ENCODE data around the gene GRB2.
"Not testable (repeated sequence)": the region's sequence is repeated elsewhere in the genome, so short reads cannot be mapped to it uniquely, and the experiment has no call there.

Gene GRB2

DNA sequence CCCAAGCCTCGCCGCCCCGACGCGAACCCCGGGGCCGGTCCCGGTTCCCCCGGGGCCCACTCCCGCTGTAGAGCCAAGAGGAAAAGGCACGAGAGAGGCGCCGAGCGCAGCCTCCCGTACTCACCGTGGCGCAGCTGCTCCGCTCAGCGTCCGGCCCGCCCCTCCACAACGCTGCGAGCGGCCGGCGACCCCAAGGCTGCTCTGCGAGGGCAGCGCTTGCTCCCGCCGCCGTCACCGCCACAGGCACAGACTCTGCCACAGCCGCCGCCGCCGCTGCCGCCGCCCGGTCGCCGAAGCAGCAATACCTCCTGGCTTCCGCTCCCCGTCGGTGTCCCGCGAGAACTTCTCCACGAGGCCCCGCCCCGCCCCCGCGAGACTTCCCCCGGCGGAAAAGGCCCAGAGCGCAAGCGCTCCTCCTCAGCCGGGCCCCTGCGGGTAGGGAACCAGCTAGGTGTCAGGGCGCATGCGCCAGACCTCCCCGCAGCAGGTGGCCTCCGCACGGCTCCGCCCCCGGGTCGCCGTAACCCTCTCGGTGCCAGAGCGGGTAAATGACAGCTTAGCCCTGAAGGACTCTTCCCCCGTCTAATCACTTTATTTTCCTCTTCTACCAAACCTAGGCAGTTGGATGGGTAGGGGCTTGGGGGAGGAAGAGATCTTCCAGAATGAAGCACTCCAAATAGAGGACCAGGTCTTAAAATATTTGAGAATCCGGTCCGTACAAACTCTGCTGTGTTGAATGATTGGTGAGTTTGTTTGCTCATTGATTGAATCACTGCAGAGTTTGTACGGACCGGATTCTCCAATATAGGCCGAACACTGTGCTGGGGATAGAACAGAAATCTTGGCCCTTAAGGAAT is at the start of gene GRB2:
Gene GRB2 (minus strand): TSS at position 314 of the 857 bp plus-strand sequence. CDS start 12,050 bp downstream, outside the sequence.
- DNase-seq (ENCODE audit: low read depth, low spot score) = peak; percentile 95
- in situ Hi-C loops (cut with HindIII; ENCODE audit: low sequenced_read_pairs) = no loop called here
- TF ChIP-seq, protein P1, sequence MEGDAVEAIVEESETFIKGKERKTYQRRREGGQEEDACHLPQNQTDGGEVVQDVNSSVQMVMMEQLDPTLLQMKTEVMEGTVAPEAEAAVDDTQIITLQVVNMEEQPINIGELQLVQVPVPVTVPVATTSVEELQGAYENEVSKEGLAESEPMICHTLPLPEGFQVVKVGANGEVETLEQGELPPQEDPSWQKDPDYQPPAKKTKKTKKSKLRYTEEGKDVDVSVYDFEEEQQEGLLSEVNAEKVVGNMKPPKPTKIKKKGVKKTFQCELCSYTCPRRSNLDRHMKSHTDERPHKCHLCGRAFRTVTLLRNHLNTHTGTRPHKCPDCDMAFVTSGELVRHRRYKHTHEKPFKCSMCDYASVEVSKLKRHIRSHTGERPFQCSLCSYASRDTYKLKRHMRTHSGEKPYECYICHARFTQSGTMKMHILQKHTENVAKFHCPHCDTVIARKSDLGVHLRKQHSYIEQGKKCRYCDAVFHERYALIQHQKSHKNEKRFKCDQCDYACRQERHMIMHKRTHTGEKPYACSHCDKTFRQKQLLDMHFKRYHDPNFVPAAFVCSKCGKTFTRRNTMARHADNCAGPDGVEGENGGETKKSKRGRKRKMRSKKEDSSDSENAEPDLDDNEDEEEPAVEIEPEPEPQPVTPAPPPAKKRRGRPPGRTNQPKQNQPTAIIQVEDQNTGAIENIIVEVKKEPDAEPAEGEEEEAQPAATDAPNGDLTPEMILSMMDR (IDR thresholded peaks at IDR 0.05; ENCODE audit: low read depth, low read length) = no peak
- H3K4me3 ChIP-seq (ENCODE audit: low read depth, low read length) = peak within 1 kb of the TSS; percentile 96

DNA sequence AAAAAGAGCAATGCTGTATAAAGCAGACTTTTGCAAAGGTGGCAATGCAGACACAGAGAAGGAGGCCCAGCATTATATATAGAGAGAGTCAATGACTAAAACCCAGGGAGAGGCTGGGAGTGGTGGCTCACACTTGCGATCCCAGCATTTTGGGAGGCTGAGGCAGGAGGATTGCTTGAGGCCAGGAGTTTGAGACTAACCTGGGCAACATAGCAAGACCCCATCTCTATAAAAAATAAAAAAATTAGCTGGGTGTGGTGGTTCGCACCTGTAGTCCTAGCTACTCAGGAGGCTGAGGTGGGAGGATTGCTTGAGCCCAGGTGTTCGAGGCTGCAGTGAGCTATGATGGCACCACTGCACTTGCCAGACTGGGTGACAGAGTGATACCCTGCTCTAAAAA is 49.2 kb upstream of the GRB2 start:
- in situ Hi-C loops (cut with HindIII; ENCODE audit: low sequenced_read_pairs); DNase-seq (ENCODE audit: low read depth, low spot score); H3K4me3 ChIP-seq (ENCODE audit: low read depth, low read length): not testable (repeated sequence)

- TF ChIP-seq, protein P1 (IDR thresholded peaks at IDR 0.05; ENCODE audit: low read depth, low read length) = no peak
- in situ Hi-C loops (cut with HindIII; ENCODE audit: low sequenced_read_pairs) = no loop called here
- H3K4me3 ChIP-seq (ENCODE audit: low read depth, low read length) = no peak overlapping the region
- DNase-seq (ENCODE audit: low read depth, low spot score) = no peak
Measured at GRCh38 chr17:75454193-75454592, 48.7 kb upstream of the GRB2 start.

DNA sequence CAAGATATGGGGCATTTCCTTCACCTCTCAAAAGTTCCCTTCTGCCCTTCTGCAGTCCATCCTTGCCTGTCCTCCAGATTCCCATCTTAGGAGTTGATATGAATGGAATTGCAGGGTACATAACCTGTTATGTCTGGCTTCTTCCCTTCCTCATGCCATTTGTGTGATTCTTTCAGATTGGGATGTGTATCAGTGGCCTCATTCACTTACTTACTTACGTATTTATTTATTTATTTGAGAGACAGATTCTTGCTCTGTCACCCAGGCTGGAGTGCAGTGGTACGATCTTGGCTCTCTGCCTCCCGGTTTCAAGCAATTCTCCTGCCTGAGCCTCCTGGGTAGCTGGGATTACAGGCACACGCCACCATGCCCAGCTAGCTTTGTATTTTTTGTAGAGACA is 44.8 kb upstream of the GRB2 start:
- no peak for DNase-seq (ENCODE audit: low read depth, low spot score)
- in situ Hi-C loops (cut with HindIII; ENCODE audit: low sequenced_read_pairs) = no loop called here
- TF ChIP-seq, protein P1 (IDR thresholded peaks at IDR 0.05; ENCODE audit: low read depth, low read length) = no peak
- no peak overlapping the region for H3K4me3 ChIP-seq (ENCODE audit: low read depth, low read length)

GRCh38 chr17:75447951-75448856 is 42.7 kb upstream of the GRB2 start:
- TF ChIP-seq, protein P1 (IDR thresholded peaks at IDR 0.05; ENCODE audit: low read depth, low read length) = no peak
- in situ Hi-C loops (cut with HindIII; ENCODE audit: low sequenced_read_pairs) = no loop called here
- no peak for DNase-seq (ENCODE audit: low read depth, low spot score)
- no peak overlapping the region for H3K4me3 ChIP-seq (ENCODE audit: low read depth, low read length)

- in situ Hi-C loops (cut with HindIII; ENCODE audit: low sequenced_read_pairs); DNase-seq (ENCODE audit: low read depth, low spot score); H3K4me3 ChIP-seq (ENCODE audit: low read depth, low read length): not testable (repeated sequence)
Measured at GRCh38 chr17:75445896-75446295, 40.4 kb upstream of the GRB2 start.

DNA sequence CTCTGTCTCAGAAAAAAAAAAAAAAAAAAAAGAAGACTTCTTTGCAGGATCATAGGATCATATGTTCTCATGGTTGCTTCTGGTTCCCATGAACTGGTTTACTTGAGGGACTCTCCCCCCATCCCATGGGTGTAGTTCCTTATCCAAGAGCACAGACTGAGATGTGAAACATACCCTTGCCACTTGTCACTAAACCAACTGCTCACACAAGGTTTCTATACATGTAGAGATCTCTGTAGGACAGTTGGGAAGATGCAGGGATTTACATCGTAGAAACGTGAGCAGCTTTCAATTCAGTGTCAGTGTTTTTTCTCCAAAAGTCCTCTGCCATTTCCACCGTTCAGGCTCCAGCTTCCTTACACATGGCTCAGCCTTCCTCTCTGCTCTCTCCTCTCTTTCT is 39.8 kb upstream of the GRB2 start:
- no peak for DNase-seq (ENCODE audit: low read depth, low spot score)
- in situ Hi-C loops (cut with HindIII; ENCODE audit: low sequenced_read_pairs) = no loop called here
- TF ChIP-seq, protein P1 (IDR thresholded peaks at IDR 0.05; ENCODE audit: low read depth, low read length) = no peak
- H3K4me3 ChIP-seq (ENCODE audit: low read depth, low read length) = no peak overlapping the region

Measured in astrocyte of the spinal cord (primary cell).